Body of pancreas (tissue), 4 donors: Measurements from ENCODE around the gene TXNDC16. TPM values are rescaled to one million over a fixed set of nuclear protein-coding genes. Genes with fewer than 3 reads are reported as not detected.
A peak's percentile ranks its signal among the peaks of the same experiment; 100 is the strongest.

ENCODE experiments used
- ATAC-seq: fragments of 150-250 bp; one replicate; pipeline ENCODE4 v1.9.1; 2016
- DNase-seq, 4 donors: peaks; one replicate each; pipeline ENCODE4 v3.0.0-alpha.2; 2019
- H3K27ac ChIP-seq, 4 donors: fragments of 200-600 bp; sonication (generic); 1 replicate in 3 of 4; 2 replicates in 1 of 4; pipeline versions ENCODE4 v1.5.1 to v1.6.1; 2016 to 2019; ENCODE audit warnings: mild to moderate bottlenecking in 1 of 4, mixed read lengths in 1 of 4, moderate library complexity in 1 of 4
- H3K27me3 ChIP-seq, 2 donors: fragments of 200-600 bp; sonication (generic); one replicate each; pipeline ENCODE4 v1.6.0; 2016; ENCODE audit warnings: mild to moderate bottlenecking in 1 of 2
- H3K36me3 ChIP-seq, 2 donors: fragments of 200-600 bp; sonication (generic); replicated peaks in 1 of 2; 2 replicates each; pipeline ENCODE4 v1.5.1; 2016; ENCODE audit warnings: low read depth in 2 of 2; ENCODE audit not compliant: insufficient read depth in 1 of 2
- H3K4me1 ChIP-seq: fragments of 200-600 bp; sonication (generic); one replicate; pipeline ENCODE4 v1.6.0; 2016
- H3K4me3 ChIP-seq, 2 donors: fragments of 200-600 bp; sonication (generic); 1 replicate in 1 of 2; 2 replicates in 1 of 2; pipeline ENCODE4 v1.5.1; 2016 to 2019
- H3K9me3 ChIP-seq, 3 donors: fragments of 200-600 bp; sonication (generic); 1 replicate in 2 of 3; 2 replicates in 1 of 3; pipeline ENCODE4 v1.5.1; 2016
- CTCF ChIP-seq, 7 experiments: fragments of 450-650 bp in 4 of 7; fragments of 200-600 bp in 3 of 7; sonication (generic) in 3 of 7; IDR thresholded peaks; one replicate each; pipeline ENCODE4 v1.5.1; 2016 to 2019; ENCODE audit warnings: antibody characterized with exemption in 7 of 7
- POLR2A ChIP-seq, 3 donors: fragments of 450-650 bp; IDR thresholded peaks; one replicate each; pipeline ENCODE4 v1.6.1; 2016; ENCODE audit warnings: antibody characterized with exemption in 3 of 3, mild to moderate bottlenecking in 2 of 3
- WGBS, 2 donors: methylation state at CpG; one replicate each; pipeline ENCODE4 v1.1.5; 2017; 5-methylcytosine and 5-hydroxymethylcytosine counted together
- intact Hi-C: fragments of 100-400 bp; cut with DNase I; formaldehyde crosslinking; loops from one replicate; pipeline ENCODE4 v1.15.1; 2023
- total RNA-seq, 2 donors: library from RNA; depleted of rRNA; stranded (reverse); fragments of >200 nt; gene quantifications; one replicate each; pipeline ENCODE4 v1.1.0, GENCODE V29; 2016

TXNDC16 gene
- total RNA-seq, result 1 to 10 TPM; 4.0 to 7.5 TPM

- intact Hi-C loops, result no loop called here
- Histone ChIP-seq H3K27me3 (no peaks in the 10 kb centered on the region), H3K27ac (peak within 1 kb of the TSS; percentile 87 to 94 (median 91)), H3K36me3 (no peaks in the 10 kb centered on the region), H3K4me3 (peak within 1 kb of the TSS; percentile 40 to 77), H3K4me1 (peaks cover 27% of the 10 kb centered on the region), H3K9me3 (no peaks in the 10 kb centered on the region)
- DNase-seq (peak; percentile 100), ATAC-seq (peak; percentile 92)
- TF ChIP-seq CTCF (IDR thresholded peaks at IDR 0.05) (peak in 1 of 7 experiments; percentile 2), POLR2A (IDR thresholded peaks at IDR 0.05) (peak; percentile 97)
- 0 to 1% methylated on average over 19 to 81 of the region's 81 CpGs for WGBS, 2 donors
Measured at GRCh38 chr14:52552063-52552988, at the start of gene TXNDC16, which contains the start of gene GPR137C. TSS of gene TXNDC16 (minus strand) at chr14:52552505. CDS start at chr14:52543557, 8,948 bp downstream. TSS of gene GPR137C (plus strand) at chr14:52552836. CDS start at chr14:52553148, 312 bp downstream.

DNA sequence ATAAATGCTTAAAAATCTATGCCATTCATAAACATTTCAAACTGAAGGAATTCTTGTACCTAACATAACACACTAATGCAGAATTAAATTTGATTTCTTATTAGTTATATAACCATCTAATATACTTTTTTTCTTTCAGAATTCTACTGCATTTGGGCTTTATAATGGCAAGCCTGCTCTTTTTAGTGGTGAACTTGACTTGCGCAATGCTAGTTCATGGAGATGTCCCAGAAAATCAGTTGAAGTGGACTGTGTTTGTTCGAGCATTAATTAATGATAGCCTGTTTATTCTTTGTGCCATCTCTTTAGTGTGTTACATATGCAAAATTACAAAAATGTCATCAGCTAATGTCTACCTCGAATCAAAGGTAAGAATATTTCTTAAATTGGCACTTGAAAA, 47.7 kb upstream of the TXNDC16 start:
- intact Hi-C loops, result no loop called here
- 82 to 83% methylated on average over 3 of the region's 3 CpGs for WGBS, 2 donors
- H3K36me3 ChIP-seq, result no peaks in the 10 kb centered on the region
- no peak overlapping the region for H3K27ac ChIP-seq
- no peak overlapping the region for H3K4me3 ChIP-seq
- no peak for ATAC-seq
- H3K4me1 ChIP-seq, result no peaks in the 10 kb centered on the region
- no peaks in the 10 kb centered on the region for H3K27me3 ChIP-seq
- no peak for DNase-seq
- TF ChIP-seq POLR2A (IDR thresholded peaks at IDR 0.05) (no peak), CTCF (IDR thresholded peaks at IDR 0.05) (no peak)
- no peaks in the 10 kb centered on the region for H3K9me3 ChIP-seq

DNA sequence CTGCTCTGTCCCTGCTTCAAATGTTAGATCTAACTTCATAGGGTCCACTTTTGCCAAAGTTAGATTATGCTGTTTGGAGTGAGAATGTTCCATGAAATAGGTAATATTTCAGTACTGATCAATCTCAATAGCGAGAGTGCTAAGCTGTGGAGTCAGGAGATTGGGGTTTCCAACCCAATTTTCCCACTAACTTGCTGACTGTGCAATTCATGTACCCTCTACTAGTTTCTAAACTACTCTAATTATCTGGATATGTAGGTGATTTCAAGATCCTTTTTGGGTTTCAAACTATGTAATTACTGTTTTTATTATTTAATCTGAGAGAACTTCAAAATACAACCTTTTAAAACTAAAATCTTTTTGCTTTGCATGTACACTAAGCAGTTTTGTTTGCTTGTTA, 46.3 kb upstream of the TXNDC16 start:
- intact Hi-C loops, result no loop called here

DNA sequence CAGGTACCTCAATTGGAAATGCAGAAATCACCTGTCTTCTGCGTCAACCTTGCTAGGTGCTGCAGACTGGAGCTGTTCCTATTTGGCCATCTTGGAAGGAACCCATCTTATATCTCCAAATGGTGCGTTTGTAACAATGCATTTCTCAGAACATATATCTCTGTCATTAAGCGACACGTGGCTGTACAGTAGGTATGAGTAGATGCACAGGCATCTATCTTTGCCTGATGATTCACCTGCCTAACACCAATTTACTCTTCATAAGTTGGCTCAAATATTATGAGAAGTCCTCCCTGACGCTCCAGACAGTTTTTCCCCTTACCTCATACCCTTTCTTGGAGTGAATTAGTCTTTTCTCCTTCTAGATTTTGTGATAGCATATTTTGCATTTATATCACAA, 44.6 kb upstream of the TXNDC16 start:
- Histone ChIP-seq H3K27ac (no peak overlapping the region), H3K4me1 (no peaks in the 10 kb centered on the region), H3K27me3 (no peaks in the 10 kb centered on the region), H3K4me3 (no peak overlapping the region), H3K9me3 (no peaks in the 10 kb centered on the region), H3K36me3 (no peaks in the 10 kb centered on the region)
- DNase-seq (no peak), ATAC-seq (no peak)
- WGBS, 2 donors, result 92 to 98% methylated on average over 5 of the region's 5 CpGs
- TF ChIP-seq CTCF (IDR thresholded peaks at IDR 0.05) (no peak), POLR2A (IDR thresholded peaks at IDR 0.05) (no peak)
- intact Hi-C loops, result no loop called here

More for the DNA sequence above, 46.3 kb upstream of the TXNDC16 start:
- no peak overlapping the region for H3K27ac ChIP-seq
- no peak for ATAC-seq
- H3K27me3 ChIP-seq, result no peaks in the 10 kb centered on the region
- TF ChIP-seq CTCF (IDR thresholded peaks at IDR 0.05) (no peak), POLR2A (IDR thresholded peaks at IDR 0.05) (no peak)
- H3K36me3 ChIP-seq, result no peaks in the 10 kb centered on the region
- no peak for DNase-seq
- 84 to 100% methylated on average over 1 of the region's 1 CpG for WGBS, 2 donors
- H3K4me3 ChIP-seq, result no peak overlapping the region
- no peaks in the 10 kb centered on the region for H3K4me1 ChIP-seq
- no peaks in the 10 kb centered on the region for H3K9me3 ChIP-seq
